Stimulated activated CD4-positive, alpha-beta T cell treated with anti-CD3 and anti-CD28 coated beads, TNF-alpha, amount 100 ng/mL, for 24 hours (primary cell): Measurements from ENCODE around the gene FALEC.
A peak's percentile ranks its signal among the peaks of the same experiment; 100 is the strongest.

Source experiments
- DNase-seq, 3 experiments: peaks; one replicate each; pipeline ENCODE4 v3.0.0-alpha.2; 2020; ENCODE audit warnings: low read depth in 3 of 3

FALEC gene

GRCh38 chr1:150511985-150512660 lies 3.4 kb upstream of the FALEC start:
- DNase-seq = no peak

GRCh38 chr1:150512846-150513245 lies 2.7 kb upstream of the FALEC start:
- no peak for DNase-seq

- no peak for DNase-seq
Observed at GRCh38 chr1:150513351-150513791, 2.2 kb upstream of the FALEC start.

- no peak for DNase-seq
Observed at GRCh38 chr1:150514260-150514659, 1.3 kb upstream of the FALEC start.

GRCh38 chr1:150514913-150515327 lies 632 bp upstream of the FALEC start:
- no peak for DNase-seq

GRCh38 chr1:150516050-150516591 lies 569 bp downstream of the FALEC start:
- peak in 1 of 3 experiments; percentile 5 for DNase-seq

- DNase-seq = no peak
Observed at GRCh38 chr1:150516616-150517015, 1.1 kb downstream of the FALEC start.

GRCh38 chr1:150521196-150521968 lies 5.8 kb downstream of the FALEC start:
- DNase-seq = no peak

GRCh38 chr1:150525348-150525747 lies 9.8 kb downstream of the FALEC start:
- DNase-seq = no peak

GRCh38 chr1:150528196-150528595 lies 12.6 kb downstream of the FALEC start:
- no peak for DNase-seq

- DNase-seq = no peak
Observed at GRCh38 chr1:150529017-150529416, 13.5 kb downstream of the FALEC start.

- DNase-seq = no peak
Observed at GRCh38 chr1:150530491-150531159, 15.1 kb downstream of the FALEC start.

- no peak for DNase-seq
Observed at GRCh38 chr1:150532860-150533259, 17.3 kb downstream of the FALEC start.

- no peak for DNase-seq
Observed at GRCh38 chr1:150534002-150534401, 18.4 kb downstream of the FALEC start.

- DNase-seq = no peak
Observed at GRCh38 chr1:150535511-150536287, 20.1 kb downstream of the FALEC start.

GRCh38 chr1:150536836-150537731 lies 21.5 kb downstream of the FALEC start:
- no peak for DNase-seq

- DNase-seq = no peak
Observed at GRCh38 chr1:150537732-150538684, 22.5 kb downstream of the FALEC start.

GRCh38 chr1:150543500-150544143 lies 28.1 kb downstream of the FALEC start:
- no peak for DNase-seq

GRCh38 chr1:150544204-150544603 lies 28.7 kb downstream of the FALEC start:
- no peak for DNase-seq
